ENCODE results near the gene FXYD6.

Gene FXYD6

GRCh38 chr11:117913736-117914397 lies 37.4 kb upstream of the FXYD6 start:
- Histone ChIP-seq H3K27ac (replicated peaks) (no peak overlapping the region), H3K4me3 (replicated peaks; ENCODE audit: insufficient read depth, low read length) (no peak overlapping the region), H3K27me3 (ENCODE audit: insufficient read depth, poor library complexity, severe bottlenecking) (peaks cover 3% of the 10 kb centered on the region)
- no peak for TF ChIP-seq POLR2AphosphoS5 (IDR thresholded peaks at IDR 0.05; ENCODE audit: low read depth)
- TF ChIP-seq GABPA (IDR thresholded peaks at IDR 0.05; ENCODE audit: low read depth): no peak
- no peak for TF ChIP-seq REST (IDR thresholded peaks at IDR 0.05; ENCODE audit: insufficient replicate concordance, low read depth)
- no peak for TF ChIP-seq CTCF (IDR thresholded peaks at IDR 0.05; ENCODE audit: insufficient read depth, low read length)
- TF ChIP-seq SPI1 (IDR thresholded peaks at IDR 0.05; ENCODE audit: borderline replicate concordance, low read depth): no peak
- no peak for DNase-seq (ENCODE audit: low read depth in 1 of 2, low spot score in 1 of 2)

- DNase-seq (ENCODE audit: low read depth in 1 of 2, low spot score in 1 of 2): no peak
- no peak for TF ChIP-seq GABPA (IDR thresholded peaks at IDR 0.05; ENCODE audit: low read depth)
- no peak for TF ChIP-seq REST (IDR thresholded peaks at IDR 0.05; ENCODE audit: insufficient replicate concordance, low read depth)
- TF ChIP-seq POLR2AphosphoS5 (IDR thresholded peaks at IDR 0.05; ENCODE audit: low read depth): no peak
- no peak for TF ChIP-seq SPI1 (IDR thresholded peaks at IDR 0.05; ENCODE audit: borderline replicate concordance, low read depth)
- Histone ChIP-seq H3K4me3 (replicated peaks; ENCODE audit: insufficient read depth, low read length) (no peak overlapping the region), H3K27ac (replicated peaks) (no peak overlapping the region), H3K27me3 (ENCODE audit: insufficient read depth, poor library complexity, severe bottlenecking) (peaks cover 3% of the 10 kb centered on the region)
Measured at GRCh38 chr11:117912497-117912896, 36.0 kb upstream of the FXYD6 start.

GRCh38 chr11:117911694-117912093 lies 35.2 kb upstream of the FXYD6 start:
- no peak for DNase-seq (ENCODE audit: low read depth in 1 of 2, low spot score in 1 of 2)
- no peak overlapping the region for H3K4me3 ChIP-seq (replicated peaks; ENCODE audit: insufficient read depth, low read length)
- H3K27ac ChIP-seq (replicated peaks): no peak overlapping the region
- TF ChIP-seq GABPA (IDR thresholded peaks at IDR 0.05; ENCODE audit: low read depth): no peak
- no peak for TF ChIP-seq REST (IDR thresholded peaks at IDR 0.05; ENCODE audit: insufficient replicate concordance, low read depth)
- TF ChIP-seq CTCF (IDR thresholded peaks at IDR 0.05; ENCODE audit: insufficient read depth, low read length): no peak
- peaks cover 3% of the 10 kb centered on the region for H3K27me3 ChIP-seq (ENCODE audit: insufficient read depth, poor library complexity, severe bottlenecking)
